GM06990 (cell line): ENCODE data around the gene G3BP2.
"Not testable (repeated sequence)": the region's sequence is repeated elsewhere in the genome, so short reads cannot be mapped to it uniquely, and the experiment has no call there.

Experiments
- DNase-seq: peaks from one replicate; pipeline ENCODE4 v3.0.0-alpha.2; 2011; ENCODE audit not compliant: insufficient read length; ENCODE audit errors: extremely low read depth
- H3K27me3 ChIP-seq: replicated peaks from 2 replicates; pipeline ENCODE4 v1.6.0; 2011; ENCODE audit warnings: low read length; ENCODE audit not compliant: control insufficient read depth, insufficient read depth
- H3K36me3 ChIP-seq: 2 replicates; pipeline ENCODE4 v1.5.1; 2011; ENCODE audit warnings: low read length; ENCODE audit not compliant: control insufficient read depth, insufficient read depth
- H3K4me3 ChIP-seq: replicated peaks from 2 replicates; pipeline ENCODE4 v1.5.1; 2011; ENCODE audit warnings: low read depth, mild to moderate bottlenecking, control low read depth, low read length
- CTCF ChIP-seq: IDR thresholded peaks from 2 replicates; pipeline ENCODE4 v1.5.1; 2011; ENCODE audit warnings: low read length, control low read depth, mild to moderate bottlenecking, inconsistent platforms; ENCODE audit not compliant: insufficient read depth, poor library complexity, severe bottlenecking

The G3BP2 gene

GRCh38 chr4:75666299-75666698 lies 6.9 kb downstream of the G3BP2 start:
- Histone ChIP-seq H3K27me3 (no peaks in the 10 kb centered on the region), H3K36me3 (no peaks in the 10 kb centered on the region; the same call in 1 of the 2 replicates), H3K4me3 (no peak overlapping the region)
- TF ChIP-seq CTCF: no peak
- DNase-seq: no peak

- not testable (repeated sequence) for H3K4me3 ChIP-seq, DNase-seq, H3K27me3 ChIP-seq, H3K36me3 ChIP-seq
Measured at GRCh38 chr4:75664604-75665003, 8.6 kb downstream of the G3BP2 start.

GRCh38 chr4:75662626-75663025 lies 10.6 kb downstream of the G3BP2 start:
- Histone ChIP-seq H3K4me3 (no peak overlapping the region), H3K36me3 (peaks cover 2% of the 10 kb centered on the region), H3K27me3 (no peaks in the 10 kb centered on the region)
- TF ChIP-seq CTCF: no peak
- no peak for DNase-seq

GRCh38 chr4:75660491-75660890 lies 12.7 kb downstream of the G3BP2 start:
- H3K36me3 ChIP-seq: peaks cover 2% of the 10 kb centered on the region

GRCh38 chr4:75659512-75660031 lies 13.6 kb downstream of the G3BP2 start:
- TF ChIP-seq CTCF: no peak
- Histone ChIP-seq H3K27me3 (no peaks in the 10 kb centered on the region), H3K36me3 (peaks cover 2% of the 10 kb centered on the region), H3K4me3 (no peak overlapping the region)
- no peak for DNase-seq

More at GRCh38 chr4:75660491-75660890, 12.7 kb downstream of the G3BP2 start:
- H3K4me3 ChIP-seq: no peak overlapping the region
- TF ChIP-seq CTCF: no peak
- DNase-seq: no peak
- H3K27me3 ChIP-seq: no peaks in the 10 kb centered on the region

- DNase-seq: no peak
- Histone ChIP-seq H3K4me3 (no peak overlapping the region), H3K36me3 (peaks cover 3% of the 10 kb centered on the region), H3K27me3 (no peaks in the 10 kb centered on the region)
- TF ChIP-seq CTCF: no peak
Measured at GRCh38 chr4:75658876-75659275, 14.3 kb downstream of the G3BP2 start.
